ENCODE results near the gene BCAS3.

DNA sequence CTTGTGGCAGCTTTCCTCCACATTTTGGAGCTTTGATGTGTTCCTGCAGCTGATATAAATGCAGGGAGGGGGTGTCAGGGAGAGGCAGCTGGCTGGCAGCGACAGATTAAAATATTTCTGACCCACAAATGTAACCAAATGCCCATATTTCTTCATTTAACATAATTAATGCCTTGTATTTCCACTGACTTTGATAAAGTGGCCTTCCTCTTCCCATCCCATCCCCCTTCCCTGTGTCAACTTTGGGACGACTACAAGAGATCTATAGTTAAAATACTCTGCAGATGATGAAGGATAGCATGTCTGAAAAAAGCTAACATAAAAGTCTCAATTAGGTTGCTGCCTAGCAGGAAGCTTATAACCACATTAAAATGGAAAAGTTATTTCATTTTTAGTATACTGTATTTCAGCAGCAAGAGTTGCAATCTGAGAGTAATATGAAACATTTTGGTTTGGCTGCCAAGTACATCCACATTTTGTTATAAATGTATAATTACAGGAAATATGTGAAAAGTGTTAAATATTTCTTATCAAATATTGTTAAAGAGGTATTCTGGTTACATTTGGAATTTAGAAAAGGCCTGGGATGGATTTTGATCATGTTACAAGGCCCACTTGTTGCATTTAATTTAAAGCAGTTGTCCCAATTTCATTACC, 483.3 kb downstream of the BCAS3 start:
- TF ChIP-seq POLR2A (IDR thresholded peaks at IDR 0.05) (no peak), CTCF (IDR thresholded peaks at IDR 0.05) (no peak)
